HG03159 (cell line): ENCODE measurements around the gene PCBP3.

ENCODE experiments used
- ATAC-seq: cut with Tn5 transposase; IDR thresholded peaks from one replicate; pipeline ENCODE4 v1.9.1; 2021; ENCODE audit warnings: mild to moderate bottlenecking, moderate library complexity; ENCODE audit not compliant: unreplicated experiment

PCBP3 gene

GRCh38 chr21:45938811-45939520 lies 295.4 kb downstream of the PCBP3 start:
- no peak for ATAC-seq

GRCh38 chr21:45939521-45940045 lies 296.1 kb downstream of the PCBP3 start:
- no peak for ATAC-seq

- ATAC-seq: no peak
These were observed 296.6 kb downstream of the PCBP3 start for GRCh38 chr21:45940091-45940490.

- ATAC-seq: no peak
These were observed 297.3 kb downstream of the PCBP3 start for GRCh38 chr21:45940621-45941337.

GRCh38 chr21:45941338-45941710 lies 297.8 kb downstream of the PCBP3 start:
- ATAC-seq: no peak

- no peak for ATAC-seq
These were observed 298.4 kb downstream of the PCBP3 start for GRCh38 chr21:45941717-45942546.

- ATAC-seq: no peak
These were observed 299.5 kb downstream of the PCBP3 start for GRCh38 chr21:45942755-45943629.

- ATAC-seq: no peak
These were observed 300.4 kb downstream of the PCBP3 start for GRCh38 chr21:45943630-45944540.

GRCh38 chr21:45944601-45945000 lies 301.1 kb downstream of the PCBP3 start:
- no peak for ATAC-seq

GRCh38 chr21:45945066-45945867 lies 301.7 kb downstream of the PCBP3 start:
- ATAC-seq: no peak

- ATAC-seq: no peak
These were observed 302.3 kb downstream of the PCBP3 start for GRCh38 chr21:45945868-45946210.

GRCh38 chr21:45947296-45947695 lies 303.8 kb downstream of the PCBP3 start:
- ATAC-seq: no peak

- no peak for ATAC-seq
These were observed 304.3 kb downstream of the PCBP3 start for GRCh38 chr21:45947716-45948255.

- ATAC-seq: no peak
These were observed 305.1 kb downstream of the PCBP3 start for GRCh38 chr21:45948576-45949141.

GRCh38 chr21:45949928-45950739 lies 306.6 kb downstream of the PCBP3 start:
- ATAC-seq: no peak

GRCh38 chr21:45950740-45951515 lies 307.4 kb downstream of the PCBP3 start:
- ATAC-seq: no peak
